ENCODE data around the gene NEDD4. TPM values are rescaled to one million over a fixed set of nuclear protein-coding genes. Genes with fewer than 3 reads are reported as not detected.

Gene NEDD4
- polyA plus RNA-seq, 1 of the 3 experiments (the other 2 are of a cell fraction) = 12.9 TPM

DNA sequence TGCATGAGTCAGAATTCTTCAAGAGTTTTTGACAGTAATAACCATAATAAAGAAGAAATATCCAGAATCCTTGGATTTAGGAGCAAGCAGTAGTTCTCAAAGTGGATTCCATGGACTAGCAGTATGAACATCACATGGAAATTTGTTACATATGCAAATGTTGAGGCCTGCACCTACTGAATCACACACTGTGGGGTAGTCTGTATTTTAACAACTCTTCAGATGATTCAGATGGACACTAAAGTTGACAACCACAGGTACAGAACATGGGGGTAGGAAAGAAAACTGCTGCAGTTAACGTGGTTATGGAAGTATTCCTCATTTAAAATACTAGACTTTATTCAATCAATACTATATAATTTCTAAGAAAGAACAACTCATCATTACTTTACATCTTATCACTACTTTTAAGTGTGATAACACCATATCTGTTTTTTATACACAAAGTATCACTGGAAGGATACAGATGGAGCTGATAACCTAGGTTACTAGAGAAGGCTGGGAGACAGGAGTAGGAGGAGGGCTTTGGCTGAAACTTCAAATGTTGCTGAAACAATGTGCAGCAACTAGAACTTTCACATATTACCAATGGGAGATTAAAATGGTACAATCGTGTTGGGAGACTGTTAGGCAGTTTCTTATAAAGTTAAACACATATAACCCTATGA, 11.7 kb downstream of the NEDD4 start:
- WGBS (ENCODE audit: low lambda C conversion rate) = 90% methylated on average over 2 of the region's 2 CpGs
- CTCF ChIA-PET = no interaction called here

DNA sequence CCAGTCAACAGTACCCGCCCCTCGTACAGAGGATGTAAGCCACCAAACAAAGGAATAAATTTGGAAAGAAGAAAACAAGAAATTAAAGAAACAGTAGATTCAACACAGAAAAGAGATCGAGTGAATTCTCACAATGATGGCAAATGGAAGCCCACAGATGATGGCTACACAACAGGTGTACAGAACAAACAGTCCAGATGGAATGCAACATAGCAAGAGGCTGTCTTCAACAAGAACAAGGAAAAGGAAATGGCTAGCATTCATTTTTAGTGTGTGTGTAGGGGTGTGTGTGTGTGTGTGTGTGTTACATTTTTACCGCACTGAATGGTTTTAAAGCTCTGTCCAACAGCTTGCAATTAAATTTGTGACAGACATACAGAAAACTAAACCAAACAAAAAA, 12.9 kb downstream of the NEDD4 start:
- Histone ChIP-seq H3K36me3 (replicated peaks in 1 of 2; ENCODE audit: control insufficient read depth in 1 of 2, insufficient read depth in 2 of 2, low read length in 1 of 2) (no peaks in the 10 kb centered on the region), H3K9ac (no peak overlapping the region), H3K9me2 (no peaks in the 10 kb centered on the region), H4K20me1 (ENCODE audit: insufficient read depth) (no peaks in the 10 kb centered on the region), H3K27ac (ENCODE audit: low read depth in 2 of 2, low read length in 1 of 2) (no peak overlapping the region), H3K4me2 (no peak overlapping the region), H3K79me2 (ENCODE audit: insufficient read depth) (peaks cover 76% of the 10 kb centered on the region), H2AFZ (ENCODE audit: low read depth) (no peak overlapping the region), H3K4me3 (ENCODE audit: low read depth in 2 of 2, low read length in 1 of 2) (no peak overlapping the region), H3K27me3 (ENCODE audit: insufficient read depth) (no peaks in the 10 kb centered on the region), H3K9me3 (no peaks in the 10 kb centered on the region), H3F3A (replicated peaks; ENCODE audit: insufficient read depth) (no peaks in the 10 kb centered on the region), H3K4me1 (ENCODE audit: control insufficient read depth in 1 of 2, insufficient read depth in 2 of 2, low read depth in 1 of 2, low read length in 1 of 2) (no peaks in the 10 kb centered on the region)
- TF ChIP-seq MXI1 (IDR thresholded peaks at IDR 0.05; ENCODE audit: low read depth, low read length) (no peak), GABPA (IDR thresholded peaks at IDR 0.05; ENCODE audit: low read depth) (no peak), ELF1 (IDR thresholded peaks at IDR 0.05) (no peak), POLR2AphosphoS5 (IDR thresholded peaks at IDR 0.05; ENCODE audit: low read depth, low read length) (no peak), JUND (IDR thresholded peaks at IDR 0.05) (no peak), RFX5 (IDR thresholded peaks at IDR 0.05; ENCODE audit: low read length) (no peak), CTCF (IDR thresholded peaks at IDR 0.05) (no peak)
- ChIA-PET POLR2A (no interaction called here), CTCF (interaction anchor here (0.7 kb wide), 2 partner anchors 9 to 73 kb away, joined by 3 read pairs; no protein-coding TSS in a partner anchor)
- no peak for DNase-seq
- 97% methylated on average over 4 of the region's 4 CpGs for WGBS (ENCODE audit: low lambda C conversion rate)

More for the DNA sequence above, 11.7 kb downstream of the NEDD4 start:
- no peaks in the 10 kb centered on the region for H3F3A ChIP-seq (replicated peaks; ENCODE audit: insufficient read depth)
- POLR2A ChIA-PET = no interaction called here
- no peak overlapping the region for H3K4me2 ChIP-seq
- H3K79me2 ChIP-seq (ENCODE audit: insufficient read depth) = peaks cover 75% of the 10 kb centered on the region
- H3K27ac ChIP-seq (ENCODE audit: low read depth in 2 of 2, low read length in 1 of 2) = no peak overlapping the region
- H3K9me2 ChIP-seq = no peaks in the 10 kb centered on the region
- no peak overlapping the region for H2AFZ ChIP-seq (ENCODE audit: low read depth)
- H4K20me1 ChIP-seq (ENCODE audit: insufficient read depth) = no peaks in the 10 kb centered on the region
- DNase-seq = no peak
- H3K27me3 ChIP-seq (ENCODE audit: insufficient read depth) = no peaks in the 10 kb centered on the region
- H3K4me3 ChIP-seq (ENCODE audit: low read depth in 2 of 2, low read length in 1 of 2) = no peak overlapping the region
- no peaks in the 10 kb centered on the region for H3K36me3 ChIP-seq (replicated peaks in 1 of 2; ENCODE audit: control insufficient read depth in 1 of 2, insufficient read depth in 2 of 2, low read length in 1 of 2)
- no peaks in the 10 kb centered on the region for H3K9me3 ChIP-seq
- TF ChIP-seq RXRA (IDR thresholded peaks at IDR 0.05; ENCODE audit: borderline replicate concordance, low read depth) = no peak
- TF ChIP-seq POLR2AphosphoS5 (IDR thresholded peaks at IDR 0.05; ENCODE audit: low read depth, low read length) = no peak
- no peak for TF ChIP-seq TAF1 (IDR thresholded peaks at IDR 0.05; ENCODE audit: borderline replicate concordance, low read depth, low read length)
- no peak for TF ChIP-seq USF1 (IDR thresholded peaks at IDR 0.05; ENCODE audit: borderline replicate concordance, low read depth)
- TF ChIP-seq SMC3 (IDR thresholded peaks at IDR 0.05; ENCODE audit: low read depth, low read length) = no peak
- TF ChIP-seq, protein P1, sequence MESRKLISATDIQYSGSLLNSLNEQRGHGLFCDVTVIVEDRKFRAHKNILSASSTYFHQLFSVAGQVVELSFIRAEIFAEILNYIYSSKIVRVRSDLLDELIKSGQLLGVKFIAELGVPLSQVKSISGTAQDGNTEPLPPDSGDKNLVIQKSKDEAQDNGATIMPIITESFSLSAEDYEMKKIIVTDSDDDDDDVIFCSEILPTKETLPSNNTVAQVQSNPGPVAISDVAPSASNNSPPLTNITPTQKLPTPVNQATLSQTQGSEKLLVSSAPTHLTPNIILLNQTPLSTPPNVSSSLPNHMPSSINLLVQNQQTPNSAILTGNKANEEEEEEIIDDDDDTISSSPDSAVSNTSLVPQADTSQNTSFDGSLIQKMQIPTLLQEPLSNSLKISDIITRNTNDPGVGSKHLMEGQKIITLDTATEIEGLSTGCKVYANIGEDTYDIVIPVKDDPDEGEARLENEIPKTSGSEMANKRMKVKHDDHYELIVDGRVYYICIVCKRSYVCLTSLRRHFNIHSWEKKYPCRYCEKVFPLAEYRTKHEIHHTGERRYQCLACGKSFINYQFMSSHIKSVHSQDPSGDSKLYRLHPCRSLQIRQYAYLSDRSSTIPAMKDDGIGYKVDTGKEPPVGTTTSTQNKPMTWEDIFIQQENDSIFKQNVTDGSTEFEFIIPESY (IDR thresholded peaks at IDR 0.05; ENCODE audit: borderline replicate concordance, low read depth) = no peak
- no peak for TF ChIP-seq EZH2phosphoT487 (IDR thresholded peaks at IDR 0.05; ENCODE audit: borderline replicate concordance, low read depth)
- H3K4me1 ChIP-seq (ENCODE audit: control insufficient read depth in 1 of 2, insufficient read depth in 2 of 2, low read depth in 1 of 2, low read length in 1 of 2) = no peaks in the 10 kb centered on the region
- no peak overlapping the region for H3K9ac ChIP-seq
